CD4-positive, alpha-beta T cell treated with Interleukin-10 for 1 hour (primary cell): ENCODE results near the gene MAFG.

Experiments
- DNase-seq: peaks from one replicate; pipeline ENCODE4 v3.0.0-alpha.2; 2020

MAFG gene

DNA sequence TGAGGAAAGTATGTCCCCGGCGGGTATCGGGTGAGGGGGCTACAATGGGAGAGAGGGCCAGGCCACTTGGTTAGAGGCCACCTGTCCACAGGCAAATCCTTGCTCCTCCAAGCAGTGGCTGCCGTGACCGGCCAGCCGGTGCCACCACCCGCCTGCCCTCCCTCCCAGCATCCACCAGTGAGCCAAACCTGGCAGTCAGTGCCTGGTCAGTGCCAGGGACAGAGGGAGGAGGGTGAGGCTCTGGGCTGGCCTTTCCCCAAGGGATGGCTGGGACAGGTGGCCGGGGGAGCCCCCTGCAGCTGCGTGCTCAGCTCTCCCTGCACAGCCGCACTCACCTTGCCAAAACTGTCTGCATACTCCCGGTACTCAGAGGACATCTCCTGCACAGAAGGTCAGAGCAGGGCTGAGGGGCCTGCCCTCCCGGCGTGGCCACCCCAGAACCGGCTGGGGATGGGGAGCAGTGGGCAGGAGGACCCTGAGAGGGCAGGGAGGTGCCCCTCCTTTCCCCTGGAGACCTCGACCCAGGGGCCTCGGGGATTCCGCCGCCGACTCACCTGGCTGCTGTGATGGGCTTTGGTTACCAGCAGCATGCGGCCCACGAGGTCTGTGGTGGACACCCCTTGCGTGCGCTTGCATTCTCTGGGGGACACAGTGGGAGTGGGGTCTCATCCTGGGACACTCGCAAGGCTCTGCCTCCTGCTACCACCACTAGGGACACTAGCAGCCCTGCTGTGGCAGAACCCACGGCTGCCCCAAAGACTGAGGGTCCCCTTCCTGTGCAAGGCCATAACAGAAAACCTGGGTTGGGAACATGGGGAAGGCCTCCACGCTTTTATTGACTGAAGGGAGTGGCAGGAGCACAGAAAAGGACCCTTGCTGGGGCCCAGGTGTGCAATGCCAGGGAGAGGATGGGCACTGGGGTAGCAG is 20.1 kb downstream of the MAFG start:
- no peak for DNase-seq

DNA sequence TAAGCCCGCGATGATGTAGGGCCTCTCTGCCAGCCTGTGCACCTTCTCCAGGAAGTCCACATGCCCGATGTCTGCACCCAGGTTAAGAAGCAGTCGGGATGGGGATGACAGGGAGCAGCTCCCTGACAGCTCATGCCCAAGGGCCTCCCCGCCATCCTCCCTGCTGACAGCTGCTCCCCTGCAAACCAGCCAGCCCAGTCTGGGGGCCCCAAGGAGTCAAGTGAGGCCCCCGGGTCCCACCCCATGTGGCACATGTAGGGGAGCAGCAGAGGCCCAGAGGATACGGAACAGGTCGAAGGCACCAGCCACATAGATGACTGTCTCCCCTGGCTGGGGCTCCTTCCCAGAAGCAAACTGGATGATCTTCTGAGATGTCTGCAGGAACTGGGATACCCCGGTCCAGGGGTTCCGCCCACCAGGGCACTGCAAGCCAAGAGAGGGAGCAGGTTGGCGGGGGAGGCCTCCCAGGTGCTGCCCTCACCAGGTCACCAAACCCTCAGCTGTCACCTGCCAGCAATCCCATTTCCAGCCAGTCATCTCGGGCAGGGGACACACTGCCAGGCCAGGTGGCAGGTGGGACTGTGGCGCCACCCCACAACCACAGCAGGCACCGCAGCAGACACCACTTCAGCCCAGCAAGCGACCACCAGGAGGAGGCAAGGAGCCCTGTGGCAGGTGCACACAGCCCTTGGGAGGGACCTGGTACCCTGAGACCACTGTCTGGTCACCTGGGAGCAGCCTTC is 20.9 kb downstream of the MAFG start:
- no peak for DNase-seq

DNA sequence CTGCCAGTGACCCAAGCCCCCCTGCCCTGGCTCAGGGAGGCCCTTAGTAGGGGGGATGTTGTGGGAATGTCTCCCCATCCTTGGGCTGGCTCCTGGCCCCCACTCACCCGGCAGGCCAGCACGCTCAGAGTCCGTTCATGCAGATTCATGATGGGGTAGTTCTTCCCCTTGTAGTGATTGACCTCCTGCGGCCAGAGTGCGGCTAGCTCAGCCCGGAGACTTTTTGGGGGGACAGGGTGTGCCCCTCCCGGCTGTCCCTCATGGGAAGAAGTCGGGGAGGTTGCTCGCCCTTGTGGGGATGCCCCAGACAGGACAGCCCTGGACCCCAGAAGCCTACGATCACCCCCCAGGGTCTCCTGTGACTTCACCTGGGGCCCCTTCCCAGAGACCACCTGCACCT is 21.5 kb downstream of the MAFG start:
- DNase-seq = no peak

DNA sequence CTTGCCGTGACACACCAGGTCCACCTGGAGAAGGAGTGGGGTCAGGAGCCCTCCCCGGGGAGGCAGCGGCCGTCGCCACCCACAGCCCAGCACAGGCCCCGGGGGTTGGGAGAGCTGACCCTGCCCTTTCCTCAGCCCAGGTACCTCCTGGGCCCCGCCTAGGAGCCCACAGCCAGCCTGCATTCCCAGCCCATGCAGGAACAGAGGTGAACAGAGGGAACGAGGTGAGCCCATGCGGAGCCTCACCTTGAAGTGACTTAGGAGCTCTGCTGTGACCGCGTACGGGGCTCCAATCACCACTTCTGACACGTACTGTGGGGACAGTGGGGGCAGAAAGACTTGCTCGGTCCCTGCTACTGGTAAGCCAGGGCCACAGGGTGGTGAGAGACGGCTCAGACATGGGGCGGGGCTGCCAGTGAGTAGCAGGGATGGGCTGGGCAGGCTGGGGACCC is 22.1 kb downstream of the MAFG start:
- DNase-seq = no peak

DNA sequence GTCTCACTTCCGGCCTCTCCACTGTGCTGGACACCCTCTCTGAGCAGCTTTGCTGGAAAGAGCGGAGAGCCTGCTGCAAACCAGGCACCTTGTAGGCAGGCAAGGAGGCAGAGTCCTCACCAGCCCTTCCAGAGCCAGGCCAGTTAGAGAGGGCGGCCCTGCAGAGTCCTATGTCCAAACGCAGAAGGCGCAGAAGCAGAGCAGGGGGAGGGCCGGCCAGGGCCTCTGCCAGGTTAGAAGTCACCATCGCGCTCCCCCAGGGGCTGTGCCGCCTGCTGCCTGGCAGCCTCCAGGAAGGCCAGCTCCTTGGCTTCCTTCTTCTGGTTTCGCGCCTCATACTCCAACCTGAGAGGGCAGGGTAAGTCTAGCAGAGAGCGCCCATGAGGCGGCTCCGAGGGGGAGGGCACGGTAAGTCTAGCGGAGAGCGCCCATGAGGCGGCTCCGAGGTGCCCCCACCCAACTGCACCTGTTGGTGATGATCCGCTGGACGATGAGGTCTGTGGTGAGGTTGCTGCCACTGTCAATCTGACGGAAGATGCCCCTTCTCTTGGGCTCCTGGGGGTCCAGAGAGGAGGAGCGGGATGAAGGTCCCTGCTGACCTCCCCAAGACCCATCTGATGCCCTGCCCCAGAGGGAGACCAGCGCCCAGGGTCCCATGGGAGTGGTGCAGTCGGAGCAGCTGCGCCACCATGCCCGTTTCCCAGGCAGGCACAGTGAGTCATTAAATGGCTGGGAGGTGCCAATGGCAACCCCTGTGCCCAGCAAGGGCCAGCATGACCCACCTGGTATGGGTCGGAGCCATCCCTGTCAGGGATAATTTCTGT is 22.7 kb downstream of the MAFG start:
- DNase-seq = no peak

DNA sequence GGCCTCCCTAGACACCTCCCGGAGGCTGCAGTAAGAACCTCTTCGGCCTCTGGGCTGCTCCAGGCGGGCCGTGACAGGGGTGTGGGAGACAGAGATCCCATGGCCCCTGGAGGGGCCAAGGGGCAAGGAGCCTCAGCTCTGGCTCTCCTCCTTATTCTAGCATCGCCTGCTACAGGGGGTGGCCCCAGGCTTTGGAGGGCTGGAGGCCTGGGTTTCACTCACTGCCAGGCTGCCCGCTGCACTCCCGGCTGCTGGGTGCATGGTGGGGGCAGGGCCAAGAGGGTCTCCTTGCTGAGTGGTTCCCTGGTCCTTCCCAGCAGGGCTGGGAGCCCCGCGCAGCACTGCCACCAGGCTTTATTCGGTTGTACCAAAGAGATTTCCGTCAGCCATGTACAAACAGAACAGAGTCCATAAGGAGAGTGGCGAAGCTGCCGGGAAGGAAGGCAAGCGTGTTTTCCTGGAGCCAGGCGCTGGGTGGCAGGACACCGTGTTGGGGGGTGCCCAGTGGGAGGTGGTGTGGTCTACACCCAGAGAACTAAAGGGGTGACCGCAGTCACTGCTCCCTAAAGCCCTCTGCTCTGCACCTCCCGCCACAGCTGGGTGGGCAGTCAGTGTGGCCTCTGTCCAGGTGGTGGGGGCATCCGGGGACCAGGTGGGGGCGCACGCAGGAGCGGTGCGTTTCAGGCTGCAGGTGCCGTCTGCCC is 23.5 kb downstream of the MAFG start:
- DNase-seq = no peak

DNA sequence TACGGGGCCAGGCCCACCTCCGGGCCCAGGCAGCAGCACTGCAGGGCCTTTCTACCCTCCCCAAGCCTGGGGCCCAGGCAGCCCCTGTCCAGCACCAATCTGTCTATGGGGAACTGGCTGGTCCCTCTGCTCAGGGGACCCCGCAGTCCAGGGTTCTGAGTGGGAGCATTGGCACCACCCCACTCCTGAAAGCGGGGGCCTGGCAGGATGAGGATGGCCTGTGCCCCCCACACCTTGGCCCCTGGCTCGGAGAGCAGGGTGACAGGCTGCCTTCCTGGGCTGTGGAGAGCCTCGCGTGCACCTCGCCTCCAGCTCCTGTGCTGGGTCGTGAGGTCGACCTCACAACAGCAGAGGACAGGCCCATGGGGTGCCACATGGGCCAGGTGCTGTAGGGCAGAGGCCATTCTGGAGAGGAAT is 24.1 kb downstream of the MAFG start:
- no peak for DNase-seq

DNA sequence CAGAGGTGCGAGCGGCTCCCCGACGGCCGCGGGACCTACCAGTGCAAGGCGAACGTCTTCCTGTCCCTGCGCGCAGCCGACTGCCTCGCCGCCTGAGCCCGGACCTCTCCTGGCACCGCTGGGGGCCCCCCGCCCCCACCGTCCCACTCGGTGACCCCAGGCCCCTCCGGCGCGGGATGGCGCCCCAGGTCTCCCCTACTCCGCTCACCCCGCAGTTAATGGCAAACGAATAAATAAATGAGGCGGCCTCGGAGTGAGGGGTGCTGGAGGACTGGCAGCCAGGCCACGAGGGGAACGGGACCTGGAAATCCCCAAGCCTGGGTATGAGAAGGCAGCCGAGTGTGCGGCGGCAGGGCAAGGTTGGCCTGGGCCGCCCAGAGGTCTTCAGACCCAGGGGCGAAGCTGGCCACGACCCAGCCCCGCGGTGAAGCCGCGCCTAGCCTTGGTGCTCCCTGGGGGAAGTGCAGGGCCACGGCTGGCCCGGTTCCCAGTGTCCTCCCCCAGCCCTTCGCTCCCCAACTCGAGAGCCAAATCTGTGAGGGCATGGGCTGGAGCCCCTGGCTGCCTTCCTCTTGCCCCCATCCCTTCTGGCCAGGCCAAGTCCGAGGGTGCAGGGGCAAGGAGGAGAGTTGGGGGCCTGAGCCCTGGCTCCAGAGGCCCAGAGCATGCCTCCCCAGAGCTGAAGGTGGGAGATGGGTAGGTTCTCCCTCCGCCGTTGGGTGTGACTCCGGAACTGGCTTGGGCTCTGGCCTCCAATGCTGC is 24.7 kb downstream of the MAFG start:
- DNase-seq = no peak

DNA sequence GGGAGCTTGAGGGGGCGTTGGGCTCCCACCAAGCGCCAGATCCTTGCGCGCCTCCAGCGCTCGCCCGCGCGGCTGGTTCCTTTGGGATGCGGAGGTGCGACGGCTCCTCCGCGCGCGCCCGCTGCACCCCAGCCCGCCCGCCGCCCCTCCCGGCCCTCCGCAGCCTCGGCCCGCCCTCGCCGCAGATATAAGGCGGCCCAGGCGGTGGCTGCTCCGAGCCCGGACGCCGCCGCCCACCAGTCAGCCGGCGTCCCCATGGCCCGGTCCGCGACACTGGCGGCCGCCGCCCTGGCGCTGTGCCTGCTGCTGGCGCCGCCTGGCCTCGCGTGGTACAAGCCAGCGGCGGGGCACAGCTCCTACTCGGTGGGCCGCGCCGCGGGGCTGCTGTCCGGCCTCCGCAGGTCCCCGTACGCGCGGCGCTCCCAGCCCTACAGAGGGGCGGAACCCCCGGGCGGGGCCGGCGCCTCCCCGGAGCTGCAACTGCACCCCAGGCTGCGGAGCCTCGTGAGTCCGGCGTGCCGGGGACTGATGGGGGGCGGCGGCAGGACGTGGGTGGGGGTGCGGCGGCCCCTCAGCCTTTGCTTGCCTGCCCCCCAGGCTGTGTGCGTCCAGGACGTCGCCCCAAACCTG is 25.4 kb downstream of the MAFG start, which contains the start of gene NPB:
NPB (plus strand) TSS at position 216 of the 630 bp plus-strand sequence; CDS start at position 256, 40 bp downstream.
- DNase-seq = no peak

DNA sequence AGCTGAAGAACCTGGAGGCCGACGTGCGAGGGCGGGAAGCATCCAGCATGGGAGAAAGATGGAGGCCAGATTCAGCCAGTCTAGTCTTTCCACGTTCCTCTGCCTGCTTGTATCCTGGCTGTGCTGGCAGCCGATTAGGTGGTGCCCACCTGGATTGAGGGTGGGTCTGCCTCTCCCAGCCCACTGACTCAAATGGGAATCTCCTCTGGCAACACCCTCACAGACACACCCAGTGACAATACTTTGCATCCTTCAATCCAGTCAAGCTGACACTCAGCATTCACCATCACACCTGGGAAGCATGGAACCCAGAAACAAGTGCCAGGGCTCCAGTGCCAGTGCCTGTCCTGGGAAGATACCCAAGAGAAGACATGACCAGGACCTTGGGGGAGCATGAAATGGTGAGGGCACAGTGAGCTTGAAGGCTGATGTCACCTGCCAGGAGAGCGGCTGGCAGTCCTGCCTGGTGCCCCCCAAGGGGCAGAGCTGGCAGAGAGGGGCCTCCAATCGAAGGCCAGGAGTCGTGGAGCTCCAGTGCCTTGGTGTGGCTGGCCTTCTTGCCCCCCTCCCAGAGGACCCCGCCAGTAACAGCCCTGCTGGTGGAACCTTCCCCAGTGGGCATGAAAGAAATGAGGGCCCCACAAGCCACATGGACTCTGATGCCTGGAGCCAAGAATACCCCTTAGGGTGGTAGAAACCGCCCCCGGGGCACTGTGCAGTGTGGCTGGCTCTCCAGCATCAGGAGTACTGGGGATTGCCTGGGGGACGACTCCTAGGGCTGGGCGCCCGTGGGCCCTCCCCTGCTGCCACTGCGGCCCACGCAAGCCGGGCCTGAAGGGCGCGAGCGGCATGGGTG is 26.1 kb downstream of the MAFG start:
- no peak for DNase-seq

DNA sequence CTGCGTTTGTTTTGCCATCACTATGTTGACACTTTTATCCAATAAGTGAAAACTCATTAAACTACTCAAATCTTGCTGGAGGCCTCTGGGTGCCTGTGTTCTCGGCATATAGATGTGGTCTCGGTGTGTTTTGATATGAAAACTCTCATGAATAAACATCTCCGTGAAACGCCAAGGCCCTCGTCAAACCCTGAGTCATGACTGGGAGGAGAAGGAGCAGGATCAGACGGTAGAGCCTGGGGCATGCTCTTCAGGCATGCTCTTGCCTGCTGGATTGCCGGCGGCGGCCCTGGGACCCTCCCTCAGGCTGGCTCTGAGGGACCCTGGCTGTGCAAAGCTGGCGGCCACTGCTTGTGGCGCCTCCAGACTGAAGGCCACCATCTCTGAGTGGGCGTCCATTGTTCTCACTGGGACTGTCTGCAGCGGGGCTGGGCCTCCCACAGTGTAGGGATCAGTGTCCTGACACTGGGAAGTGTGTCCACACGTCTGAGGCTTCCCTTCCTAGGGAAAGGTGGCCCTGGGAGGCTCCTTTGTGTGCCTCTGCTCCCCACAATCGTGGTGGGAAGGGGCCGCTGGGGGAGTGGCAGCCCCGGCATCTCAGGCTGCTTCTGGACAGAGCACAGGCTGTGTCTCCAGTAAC is 27.2 kb downstream of the MAFG start:
- DNase-seq = no peak

DNA sequence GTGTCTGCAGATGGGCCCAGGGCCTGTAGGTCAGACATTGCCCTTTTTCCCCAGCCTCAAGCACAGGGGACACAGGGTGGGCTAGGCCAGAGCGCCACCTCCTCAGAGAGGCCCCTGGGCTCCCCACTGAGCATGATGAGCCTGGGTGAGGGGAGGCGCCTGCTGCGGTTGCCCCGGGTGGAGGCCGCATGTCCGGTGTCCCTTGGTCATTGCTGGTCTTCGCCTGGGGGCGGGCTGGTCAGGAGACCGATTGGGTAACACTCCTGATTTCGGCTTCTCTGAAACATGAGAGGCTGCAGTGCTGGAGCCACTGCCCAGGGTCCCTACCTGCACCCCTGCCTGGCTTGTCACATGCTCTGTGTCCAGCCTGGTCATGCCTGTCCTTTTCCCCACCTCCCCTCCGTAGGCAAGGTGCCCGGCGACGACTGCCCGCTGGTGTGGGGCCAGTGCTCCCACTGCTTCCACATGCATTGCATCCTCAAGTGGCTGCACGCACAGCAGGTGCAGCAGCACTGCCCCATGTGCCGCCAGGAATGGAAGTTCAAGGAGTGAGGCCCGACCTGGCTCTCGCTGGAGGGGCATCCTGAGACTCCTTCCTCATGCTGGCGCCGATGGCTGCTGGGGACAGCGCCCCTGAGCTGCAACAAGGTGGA is 27.9 kb downstream of the MAFG start:
- DNase-seq = no peak

DNA sequence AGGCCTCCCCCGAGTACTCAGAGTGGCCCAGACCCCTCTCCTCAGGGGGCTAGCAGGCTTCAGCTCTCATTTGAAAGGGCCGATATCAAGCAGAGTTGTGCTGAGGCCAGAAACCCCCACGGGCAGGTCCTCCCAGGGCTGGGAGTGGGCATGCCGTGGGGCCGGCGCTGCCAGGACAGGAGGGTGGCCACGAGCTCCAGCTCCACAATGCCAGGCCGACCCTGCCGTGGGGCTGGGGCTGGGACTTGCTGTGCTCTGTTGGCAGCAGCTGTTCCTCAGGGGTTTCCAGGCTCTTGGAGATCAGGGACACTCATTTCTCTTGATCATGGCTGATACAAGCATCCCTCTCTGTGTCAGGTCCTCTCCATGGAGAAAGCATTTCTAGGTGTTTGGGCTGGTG is 28.6 kb downstream of the MAFG start:
- no peak for DNase-seq

DNA sequence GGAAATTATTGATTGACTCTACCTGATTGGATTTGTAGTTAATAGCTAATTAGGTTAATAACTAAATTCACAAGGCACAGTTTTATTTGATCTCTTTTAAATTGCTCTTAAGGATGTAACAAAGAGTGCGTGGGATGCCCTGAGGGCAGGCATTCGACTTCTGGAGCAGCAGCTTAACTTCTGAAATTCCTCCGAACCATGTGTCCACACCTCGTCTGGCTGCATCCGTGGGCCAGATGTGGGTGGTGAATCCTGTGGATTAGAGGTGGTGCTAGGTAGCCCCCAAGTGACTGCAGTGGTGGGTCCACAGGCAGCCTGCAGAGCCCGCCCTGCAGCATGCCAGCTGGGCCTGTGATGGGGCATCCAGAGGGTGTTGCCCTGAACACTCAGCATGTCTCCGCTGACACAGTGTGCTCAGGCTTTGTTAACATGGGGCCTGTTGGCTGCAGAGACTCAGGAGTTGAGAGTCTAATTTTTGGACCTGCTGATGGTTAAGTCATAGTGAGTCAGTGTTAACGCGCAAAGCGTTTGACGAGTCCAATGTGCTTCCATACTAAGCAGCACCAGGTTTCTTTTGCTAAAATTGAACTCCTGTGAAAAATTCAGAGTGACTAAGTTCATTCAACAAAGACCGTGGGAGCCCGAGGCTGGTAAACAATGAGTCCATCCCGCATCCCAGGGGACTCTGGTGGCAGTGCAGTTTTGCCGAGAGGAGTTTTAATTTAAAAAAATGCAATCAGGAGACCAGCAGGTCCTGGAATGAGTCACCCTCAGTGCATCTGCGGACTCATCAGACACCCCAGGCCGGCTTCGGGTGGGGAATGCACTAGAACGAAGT is 29.3 kb downstream of the MAFG start:
- DNase-seq = no peak

DNA sequence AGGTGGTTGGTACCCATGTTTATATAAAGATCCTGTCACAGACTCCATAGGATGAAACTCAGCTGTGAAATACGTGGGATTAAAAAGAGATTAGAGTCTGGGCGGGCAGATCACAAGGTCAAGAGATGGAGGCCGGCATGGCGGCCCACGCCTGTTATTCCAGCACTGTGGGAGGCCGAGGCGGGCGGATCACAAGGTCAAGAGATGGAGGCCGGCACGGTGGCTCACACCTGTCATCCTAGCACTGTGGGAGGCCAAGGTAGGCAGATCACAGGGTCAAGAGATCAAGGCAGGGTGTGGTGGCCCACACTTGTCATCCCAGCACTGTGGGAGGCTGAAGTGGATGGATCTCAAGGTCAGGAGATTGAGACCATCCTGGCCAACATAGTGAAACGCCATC is 32.1 kb downstream of the MAFG start:
- no peak for DNase-seq

DNA sequence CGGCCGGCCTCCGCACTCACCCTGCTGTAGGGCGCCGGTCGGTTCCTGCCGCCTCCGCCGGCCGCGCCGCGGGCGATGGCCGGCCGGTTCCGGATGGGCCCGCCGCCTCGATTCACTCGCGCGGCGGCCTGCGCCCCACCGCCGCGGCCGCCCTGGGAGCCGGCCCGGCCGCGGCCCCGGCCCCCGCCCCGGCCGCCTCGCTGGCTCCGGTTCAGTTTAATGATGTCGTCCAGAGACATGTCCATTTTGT is 36.3 kb downstream of the MAFG start:
- DNase-seq = no peak

DNA sequence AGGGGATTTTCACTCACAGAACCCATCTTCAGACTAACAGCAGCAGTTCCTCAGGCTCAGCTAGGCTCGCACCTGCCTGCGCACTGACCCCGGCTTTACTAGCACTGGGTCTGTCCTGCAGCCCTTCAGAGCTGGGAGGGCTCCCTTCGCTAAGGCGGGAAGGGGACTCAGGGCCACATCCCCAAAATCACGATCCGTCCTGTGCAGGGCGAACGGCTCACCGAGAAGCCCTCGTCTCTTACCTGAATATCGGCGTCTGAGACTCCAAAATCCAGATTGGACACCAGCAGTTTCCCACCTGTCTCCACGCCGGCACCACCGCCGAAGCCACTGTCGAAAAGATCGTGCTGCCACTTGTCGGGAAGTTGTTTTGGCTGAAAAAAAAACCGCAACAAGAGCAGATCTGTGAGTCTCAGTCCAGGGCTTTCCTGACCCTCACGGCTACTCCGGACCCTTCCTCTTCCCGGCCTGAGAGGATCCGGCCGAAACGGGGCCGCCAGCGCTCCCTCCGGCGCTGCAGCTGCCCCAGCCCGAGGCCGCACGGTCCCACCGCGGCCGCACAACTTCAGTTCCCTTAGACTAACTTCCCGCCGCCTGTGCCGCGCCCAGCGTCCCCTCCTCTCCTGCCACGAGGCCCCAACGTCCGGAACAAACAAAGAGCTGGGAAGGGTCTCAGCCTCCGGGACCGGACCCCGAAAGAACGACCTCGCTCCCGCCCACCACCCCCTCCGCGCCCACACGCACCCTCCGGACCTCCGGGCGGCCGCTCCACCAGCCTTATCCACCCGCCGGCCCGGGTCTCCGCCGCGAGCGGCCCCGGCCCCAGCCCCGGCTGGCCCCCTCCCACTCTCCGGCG is 36.9 kb downstream of the MAFG start:
- peak; percentile 30 for DNase-seq
